ENCODE data around the gene TMPRSS12. TPM values are rescaled to one million over a fixed set of nuclear protein-coding genes. Genes with fewer than 3 reads are reported as not detected.

Gene TMPRSS12
- not detected in 5 replicates for total RNA-seq (2022; extraction: Qiagen RNA extraction)

GRCh38 chr12:50842637-50843493, at the start of gene TMPRSS12:
Gene TMPRSS12, plus strand, starts transcription at chr12:50842926. Its CDS starts 39 bp downstream, at chr12:50842965.

Other genes with a start within 250 kb of the TMPRSS12 start
- 37.6 to 47.3 TPM (median 44.6 TPM) in 5 replicates for gene ATF1, start 78.8 kb upstream of the TMPRSS12 start, total RNA-seq (2022; extraction: Qiagen RNA extraction)
- gene HIGD1C, start 109.6 kb downstream of the TMPRSS12 start, total RNA-seq (2022; extraction: Qiagen RNA extraction) = not detected in 5 replicates
- 17.7 to 23.4 TPM (median 21.0 TPM) in 5 replicates for gene SLC11A2, start 183.5 kb downstream of the TMPRSS12 start, total RNA-seq (2022; extraction: Qiagen RNA extraction)
- gene LETMD1, start 205.4 kb downstream of the TMPRSS12 start, total RNA-seq (2022; extraction: Qiagen RNA extraction) = 20.1 to 25.9 TPM (median 23.9 TPM) in 5 replicates
- 11.0 to 13.9 TPM (median 12.8 TPM) in 5 replicates for gene CSRNP2, start 240.7 kb downstream of the TMPRSS12 start, total RNA-seq (2022; extraction: Qiagen RNA extraction)